Fibroblast of gingiva (primary cell): ENCODE measurements around the gene PADI2.
A peak's percentile ranks its signal among the peaks of the same experiment; 100 is the strongest.

Experiments
- DNase-seq: peaks from one replicate; pipeline ENCODE4 v3.0.0-alpha.2; 2011; ENCODE audit warnings: low read depth

PADI2 gene

GRCh38 chr1:17119076-17119772 is at the start of gene PADI2:
Gene PADI2, minus strand, starts transcription at chr1:17119451. Its CDS starts 80 bp downstream, at chr1:17119371.
- DNase-seq = peak; percentile 17

GRCh38 chr1:17168091-17168876 is 49.0 kb upstream of the PADI2 start:
- DNase-seq = peak; percentile 72

GRCh38 chr1:17167786-17168090 is 48.5 kb upstream of the PADI2 start:
- no peak for DNase-seq

- DNase-seq = no peak
Observed at GRCh38 chr1:17167041-17167785, 48.0 kb upstream of the PADI2 start.

GRCh38 chr1:17165823-17166222 is 46.6 kb upstream of the PADI2 start:
- DNase-seq = no peak

GRCh38 chr1:17163789-17164666 is 44.8 kb upstream of the PADI2 start:
- DNase-seq = no peak

- DNase-seq = no peak
Observed at GRCh38 chr1:17163371-17163770, 44.1 kb upstream of the PADI2 start.

GRCh38 chr1:17162941-17163340 is 43.7 kb upstream of the PADI2 start:
- no peak for DNase-seq

GRCh38 chr1:17161926-17162800 is 42.9 kb upstream of the PADI2 start:
- DNase-seq = no peak

- no peak for DNase-seq
Observed at GRCh38 chr1:17161137-17161740, 42.0 kb upstream of the PADI2 start.

GRCh38 chr1:17158961-17159360 is 39.7 kb upstream of the PADI2 start:
- DNase-seq = no peak

GRCh38 chr1:17156108-17156507 is 36.9 kb upstream of the PADI2 start:
- peak; percentile 52 for DNase-seq

- DNase-seq = no peak
Observed at GRCh38 chr1:17155257-17155920, 36.1 kb upstream of the PADI2 start.

- DNase-seq = no peak
Observed at GRCh38 chr1:17149771-17150170, 30.5 kb upstream of the PADI2 start.

- no peak for DNase-seq
Observed at GRCh38 chr1:17148950-17149608, 29.8 kb upstream of the PADI2 start.

GRCh38 chr1:17145648-17146047 is 26.4 kb upstream of the PADI2 start:
- no peak for DNase-seq

- no peak for DNase-seq
Observed at GRCh38 chr1:17143760-17144159, 24.5 kb upstream of the PADI2 start.

GRCh38 chr1:17141441-17142197 is 22.4 kb upstream of the PADI2 start:
- DNase-seq = no peak

- DNase-seq = no peak
Observed at GRCh38 chr1:17140279-17140678, 21.0 kb upstream of the PADI2 start.
